Muscle of arm (tissue), 14 donors: ENCODE results near the gene MTRFR. TPM values are rescaled to one million over a fixed set of nuclear protein-coding genes. Genes with fewer than 3 reads are reported as not detected.
A peak's percentile ranks its signal among the peaks of the same experiment; 100 is the strongest.
"Not testable (repeated sequence)": the region's sequence is repeated elsewhere in the genome, so short reads cannot be mapped to it uniquely, and the experiment has no call there.

Source experiments
- DNase-seq: peaks from one replicate; pipeline ENCODE4 v3.0.0-alpha.2; 2013
- long read RNA-seq, 11 donors: transcript quantifications; one replicate each; lab custom pipeline, GENCODE V29; 2026
- polyA plus RNA-seq, 12 donors: library from polyadenylated mRNA; unstranded; fragments of 120-200 nt; gene quantifications; one replicate each; pipeline ENCODE4 v1.2.1, GENCODE V29; 2013; ENCODE audit not compliant: insufficient read length in 12 of 12

MTRFR gene
- 10 to 100 TPM in 11 of 12 donors, not detected in 1; 13.4 to 41.5 (median 15.1) TPM for polyA plus RNA-seq
- long read RNA-seq, donor 1, transcript C12orf65-201 (3 exons, 2,073 nt), result major isoform, 15 of 24 reads
- long read RNA-seq, donor 1, partial matches to known transcripts, result 5 of 24 reads
- long read RNA-seq, donor 1, other reads (novel, unspliced or antisense), result 0 of 24 reads
- long read RNA-seq, donor 2, transcript C12orf65-201 (3 exons, 2,073 nt), result major isoform, 17 of 20 reads
- long read RNA-seq, donor 2, partial matches to known transcripts, result 0 of 20 reads
- long read RNA-seq, donor 2, other reads (novel, unspliced or antisense), result 0 of 20 reads
- long read RNA-seq, donor 3, transcript C12orf65-201 (3 exons, 2,073 nt), result major isoform, 9 of 10 reads
- long read RNA-seq, donor 3, partial matches to known transcripts, result 0 of 10 reads
- long read RNA-seq, donor 3, other reads (novel, unspliced or antisense), result 0 of 10 reads
- long read RNA-seq, donor 4, transcript C12orf65-201 (3 exons, 2,073 nt), result major isoform, 6 of 8 reads
- long read RNA-seq, donor 4, partial matches to known transcripts, result 0 of 8 reads
- long read RNA-seq, donor 4, other reads (novel, unspliced or antisense), result 0 of 8 reads
- long read RNA-seq, donor 5, transcript C12orf65-201 (3 exons, 2,073 nt), result major isoform, 11 of 14 reads
- long read RNA-seq, donor 5, partial matches to known transcripts, result 0 of 14 reads
- long read RNA-seq, donor 5, other reads (novel, unspliced or antisense), result 0 of 14 reads
- long read RNA-seq, donor 6, transcript C12orf65-201 (3 exons, 2,073 nt), result major isoform, 8 of 209 reads
- long read RNA-seq, donor 6, partial matches to known transcripts, result 172 of 209 reads
- long read RNA-seq, donor 6, other reads (novel, unspliced or antisense), result 24 of 209 reads
- long read RNA-seq, donor 7, transcript C12orf65-201 (3 exons, 2,073 nt), result major isoform, 8 of 8 reads
- long read RNA-seq, donor 7, partial matches to known transcripts, result 0 of 8 reads
- long read RNA-seq, donor 7, other reads (novel, unspliced or antisense), result 0 of 8 reads
- long read RNA-seq, donor 8, transcript C12orf65-201 (3 exons, 2,073 nt), result major isoform, 11 of 436 reads
- long read RNA-seq, donor 8, partial matches to known transcripts, result 98 of 436 reads
- long read RNA-seq, donor 8, other reads (novel, unspliced or antisense), result 327 of 436 reads
- long read RNA-seq, donor 9, transcript C12orf65-201 (3 exons, 2,073 nt), result major isoform, 12 of 297 reads
- long read RNA-seq, donor 9, partial matches to known transcripts, result 275 of 297 reads
- long read RNA-seq, donor 9, other reads (novel, unspliced or antisense), result 9 of 297 reads
- long read RNA-seq, donor 10, transcript C12orf65-201 (3 exons, 2,073 nt), result major isoform, 13 of 13 reads
- long read RNA-seq, donor 10, partial matches to known transcripts, result 0 of 13 reads
- long read RNA-seq, donor 10, other reads (novel, unspliced or antisense), result 0 of 13 reads
- long read RNA-seq, donor 11, transcript C12orf65-201 (3 exons, 2,073 nt), result major isoform, 10 of 13 reads
- long read RNA-seq, donor 11, partial matches to known transcripts, result 0 of 13 reads
- long read RNA-seq, donor 11, other reads (novel, unspliced or antisense), result 0 of 13 reads

DNA sequence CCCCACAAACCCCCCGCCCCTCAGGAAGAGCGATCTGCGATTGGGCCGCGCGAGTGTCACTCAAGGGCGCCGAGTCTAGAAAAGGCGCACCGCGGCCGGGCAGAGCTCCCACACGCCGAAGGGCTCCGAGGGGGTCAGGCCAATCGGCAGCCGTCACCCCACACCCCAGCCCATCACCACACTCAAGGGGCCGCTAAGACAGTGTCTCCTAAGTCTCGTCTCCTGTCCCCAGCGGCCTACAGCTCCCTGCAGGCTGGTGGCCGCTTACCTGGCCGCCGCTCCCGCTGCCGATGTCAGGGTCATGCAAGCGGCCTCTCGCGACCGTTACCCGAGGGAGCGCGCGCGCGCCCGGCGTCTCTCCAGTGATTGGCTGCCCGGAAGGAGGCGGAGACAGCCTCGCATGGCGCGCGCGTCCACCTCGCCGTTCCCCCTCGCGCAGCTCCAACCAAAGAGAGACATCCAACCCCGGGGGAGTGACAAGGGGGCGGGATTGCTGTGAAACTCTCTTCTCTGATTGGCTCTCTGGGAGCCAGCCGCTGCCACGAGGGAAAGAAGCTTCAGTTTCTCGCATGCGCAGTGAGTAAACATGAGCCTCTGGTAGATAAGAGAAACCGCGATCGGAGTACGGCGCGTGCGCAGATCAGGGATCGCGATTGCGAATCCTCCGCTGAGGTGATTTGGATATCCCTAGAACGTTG, at the start of gene MTRFR, which contains the start of gene MPHOSPH9:
TSS of gene MTRFR (plus strand) at position 630 of the 698 bp plus-strand sequence. CDS start 20,239 bp downstream, outside the sequence.
TSS of gene MPHOSPH9 (minus strand) at position 335 of the 698 bp plus-strand sequence. CDS start 2,777 bp downstream, outside the sequence.
- peak; percentile 99 for DNase-seq

- no peak for DNase-seq
These were observed 45.6 kb upstream of the MTRFR start for GRCh38 chr12:123187637-123188036.

DNA sequence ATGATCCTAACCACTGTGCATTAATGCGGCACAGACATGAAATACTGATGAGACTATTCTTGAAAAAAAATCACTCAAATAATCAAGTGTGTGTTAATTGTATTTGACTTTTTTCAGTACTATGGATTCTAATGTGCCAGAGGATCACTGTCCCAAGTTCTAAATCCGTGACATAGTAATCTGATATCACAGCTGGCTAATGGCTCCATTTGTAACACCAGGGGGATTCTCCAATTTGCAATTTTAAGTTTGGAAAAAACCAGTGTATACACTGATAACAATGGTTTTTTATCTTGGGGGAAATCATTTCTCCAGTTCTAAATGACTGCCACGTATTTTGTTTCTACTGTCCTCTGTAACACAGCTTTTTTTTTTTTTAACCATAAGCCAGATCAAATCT, 33.3 kb upstream of the MTRFR start:
- DNase-seq, result no peak

DNA sequence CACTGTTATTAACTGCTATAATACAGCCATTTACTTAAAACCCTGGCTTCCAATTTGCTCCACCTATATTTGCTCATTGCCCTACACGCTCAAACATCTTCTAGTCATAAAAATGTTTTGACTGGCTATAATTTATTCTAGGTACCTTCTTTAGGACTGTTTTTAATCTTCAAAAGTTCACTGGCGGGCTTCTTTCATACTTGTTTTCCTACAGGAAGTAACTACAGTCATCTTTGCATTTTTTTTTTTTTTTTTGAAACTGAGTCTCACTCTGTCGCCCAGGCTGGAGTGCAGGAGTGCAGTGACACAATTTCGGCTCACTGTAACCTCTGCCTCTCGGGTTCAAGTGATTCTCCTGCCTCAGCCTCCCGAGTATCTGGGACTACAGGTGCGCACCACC, 32.8 kb upstream of the MTRFR start:
- DNase-seq, result no peak

DNA sequence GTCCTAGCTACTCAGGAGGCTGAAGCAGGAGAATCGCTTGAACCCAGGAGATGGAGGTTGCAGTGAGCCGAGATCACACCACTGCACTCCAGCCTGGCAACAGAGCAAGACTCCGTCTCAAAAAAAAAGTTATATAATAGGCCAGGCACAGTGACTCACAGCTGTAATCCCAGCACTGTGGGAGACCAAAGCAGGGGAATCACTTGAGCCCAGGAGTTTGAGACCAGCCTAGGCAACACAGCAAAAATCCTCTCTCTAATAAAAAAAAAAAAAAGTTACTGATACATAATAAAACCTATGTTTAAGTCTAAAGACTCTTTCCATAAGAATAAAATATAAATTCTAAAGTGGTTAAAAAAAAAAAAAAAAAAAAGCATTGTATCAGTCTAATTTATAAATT, 26.4 kb upstream of the MTRFR start:
- DNase-seq, result not testable (repeated sequence)

DNA sequence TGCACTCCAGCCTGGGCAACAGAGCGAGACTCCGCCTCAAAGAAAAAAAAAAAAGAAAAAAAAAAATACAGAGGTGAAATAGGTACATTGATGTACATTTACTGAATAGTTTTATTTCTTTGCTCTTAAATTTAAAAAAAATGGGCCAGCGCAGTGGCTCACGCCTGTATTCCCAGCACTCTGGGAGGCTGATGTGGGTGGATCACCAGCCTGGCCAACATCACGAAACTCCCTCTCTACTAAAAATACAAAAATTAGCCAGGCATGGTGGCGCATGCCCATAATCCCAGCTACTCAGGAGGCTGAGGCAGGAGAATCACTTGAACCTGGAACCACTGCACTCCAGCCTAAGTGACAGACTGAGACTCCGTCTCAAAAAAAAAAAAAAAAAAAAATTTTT, 25.4 kb upstream of the MTRFR start:
- DNase-seq, result not testable (repeated sequence)

DNA sequence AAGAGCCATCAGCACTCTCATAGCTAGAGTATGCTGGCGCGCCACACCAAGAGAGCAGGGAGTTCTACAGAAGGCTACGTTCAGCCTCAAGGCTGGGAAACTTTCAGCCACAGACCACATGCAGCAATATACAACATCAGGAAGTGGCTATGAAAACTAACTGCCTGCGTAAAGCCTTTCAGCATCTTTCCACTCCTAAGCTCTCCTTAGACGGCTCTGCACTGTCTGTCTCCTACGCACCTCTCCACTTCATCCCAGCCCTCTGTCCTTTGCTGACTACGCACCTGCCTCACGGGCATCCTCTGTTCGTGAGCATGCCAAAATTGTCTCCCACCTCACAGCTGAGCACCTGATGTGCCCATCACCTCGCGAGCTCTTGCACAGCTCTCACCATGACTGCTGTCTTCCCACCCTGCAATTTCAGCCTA, 10.0 kb upstream of the MTRFR start:
- no peak for DNase-seq

GRCh38 chr12:123225443-123225842, 7.8 kb upstream of the MTRFR start:
- no peak for DNase-seq

GRCh38 chr12:123227581-123228258, 5.5 kb upstream of the MTRFR start:
- DNase-seq, result no peak

GRCh38 chr12:123229051-123229450, 4.2 kb upstream of the MTRFR start:
- DNase-seq, result no peak

- no peak for DNase-seq
These were observed 1.3 kb upstream of the MTRFR start for GRCh38 chr12:123231931-123232330.

GRCh38 chr12:123232472-123232806, 797 bp upstream of the MTRFR start:
- DNase-seq, result no peak

DNA sequence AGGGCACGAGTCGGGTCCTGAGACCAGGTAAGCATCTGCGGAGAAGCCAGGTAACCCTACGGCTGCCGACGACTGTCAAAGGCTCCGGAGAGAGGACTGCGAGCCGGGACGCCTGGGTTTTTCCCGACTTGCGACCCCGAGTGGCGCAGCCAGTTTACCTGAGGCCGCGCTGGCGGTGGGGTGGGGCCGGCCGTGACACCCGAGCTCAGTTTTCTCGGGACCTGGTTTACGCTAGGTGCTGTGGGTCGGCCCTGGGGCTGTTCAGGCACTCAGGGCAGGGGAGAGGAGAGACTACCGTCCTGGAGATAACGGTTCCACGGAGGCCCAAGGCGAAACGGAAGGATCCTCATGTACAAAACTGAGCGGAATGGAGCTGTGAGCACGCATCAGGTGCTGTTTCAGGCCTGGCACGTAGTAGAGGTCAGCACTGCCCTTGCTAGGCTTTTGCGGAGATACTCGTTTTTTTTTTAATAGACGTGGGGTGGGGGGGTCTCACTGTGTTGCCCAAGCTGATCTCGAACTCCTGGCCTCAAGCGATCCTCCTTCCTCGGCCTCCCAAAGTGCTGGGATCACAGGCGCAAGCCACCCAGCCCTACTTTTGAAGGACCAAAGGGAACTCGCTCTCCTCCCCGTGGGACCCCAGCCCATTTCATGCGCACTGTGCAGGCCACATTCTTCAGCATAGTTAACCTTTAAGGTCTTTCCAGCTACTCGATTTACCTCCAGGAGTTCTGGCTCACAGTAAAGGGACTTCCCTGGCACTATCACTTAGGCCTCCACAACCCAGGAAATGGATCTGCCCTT, 471 bp downstream of the MTRFR start:
- DNase-seq, result no peak

DNA sequence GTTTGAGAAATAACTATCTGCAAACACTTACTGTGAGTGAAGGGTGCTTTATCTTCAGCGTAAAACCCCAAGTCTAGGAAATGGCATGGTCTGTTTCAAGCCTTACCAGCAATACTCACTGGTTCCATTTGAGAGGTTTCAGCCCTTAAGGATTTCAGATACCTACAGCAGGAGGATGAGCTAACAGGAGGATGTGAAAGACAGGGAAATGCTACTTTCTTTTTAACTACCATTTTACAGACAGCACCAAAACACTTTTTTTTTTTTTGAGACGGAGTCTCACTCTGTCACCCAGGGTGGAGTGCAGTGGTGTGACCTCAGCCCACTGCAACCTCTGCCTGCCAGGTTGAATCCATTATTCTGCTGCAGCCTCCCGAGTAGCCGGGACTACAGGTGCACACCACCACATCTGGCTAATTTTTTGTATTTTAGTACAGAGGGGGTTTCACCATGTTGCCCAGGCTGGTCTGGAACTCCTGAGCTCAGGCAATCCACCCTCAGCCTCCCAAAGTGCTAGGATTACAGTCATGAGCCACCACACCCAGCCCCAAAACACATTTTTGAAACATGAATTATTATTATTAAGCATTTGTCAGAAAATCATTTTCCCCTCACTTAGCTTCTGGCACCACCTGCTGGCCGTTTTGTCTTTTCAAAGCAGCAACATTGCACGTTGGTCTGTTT, 4.6 kb downstream of the MTRFR start:
- DNase-seq, result peak; percentile 64

DNA sequence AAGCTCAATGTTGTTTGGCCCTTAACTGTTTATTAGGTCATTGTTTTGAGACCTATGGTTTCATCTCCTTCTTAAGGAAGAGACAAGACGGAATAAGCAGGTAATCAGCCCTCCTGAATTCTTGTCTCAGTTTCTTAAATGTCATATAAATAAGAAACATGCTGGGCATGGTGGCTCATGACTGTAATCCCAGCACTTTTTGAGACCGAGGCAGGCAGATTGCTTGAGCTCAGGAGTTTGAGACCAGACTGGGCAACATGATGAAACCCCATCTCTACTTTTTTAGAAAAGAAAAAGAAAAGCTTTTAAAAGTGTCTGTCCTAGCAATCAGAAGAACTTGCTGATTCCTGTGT, 5.1 kb downstream of the MTRFR start:
- DNase-seq, result no peak

DNA sequence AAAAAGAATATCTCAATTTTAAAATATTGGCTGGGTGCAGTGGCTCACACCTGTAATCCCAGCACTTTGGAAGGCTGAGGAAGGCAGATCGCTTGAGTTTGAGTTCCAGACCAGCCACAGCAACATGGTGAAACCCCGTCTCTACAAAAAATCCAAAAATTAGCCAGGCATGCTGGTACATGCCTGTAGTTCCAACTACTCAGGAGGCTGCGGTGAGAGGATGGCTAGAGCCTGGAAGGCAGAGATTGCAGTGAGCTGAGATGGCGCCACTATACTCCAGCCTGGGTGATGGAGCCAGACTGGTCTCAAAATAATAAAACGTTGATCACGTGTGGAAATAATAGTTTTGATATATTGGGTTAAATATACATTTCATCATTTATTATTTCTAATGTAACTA, 5.7 kb downstream of the MTRFR start:
- DNase-seq, result no peak

DNA sequence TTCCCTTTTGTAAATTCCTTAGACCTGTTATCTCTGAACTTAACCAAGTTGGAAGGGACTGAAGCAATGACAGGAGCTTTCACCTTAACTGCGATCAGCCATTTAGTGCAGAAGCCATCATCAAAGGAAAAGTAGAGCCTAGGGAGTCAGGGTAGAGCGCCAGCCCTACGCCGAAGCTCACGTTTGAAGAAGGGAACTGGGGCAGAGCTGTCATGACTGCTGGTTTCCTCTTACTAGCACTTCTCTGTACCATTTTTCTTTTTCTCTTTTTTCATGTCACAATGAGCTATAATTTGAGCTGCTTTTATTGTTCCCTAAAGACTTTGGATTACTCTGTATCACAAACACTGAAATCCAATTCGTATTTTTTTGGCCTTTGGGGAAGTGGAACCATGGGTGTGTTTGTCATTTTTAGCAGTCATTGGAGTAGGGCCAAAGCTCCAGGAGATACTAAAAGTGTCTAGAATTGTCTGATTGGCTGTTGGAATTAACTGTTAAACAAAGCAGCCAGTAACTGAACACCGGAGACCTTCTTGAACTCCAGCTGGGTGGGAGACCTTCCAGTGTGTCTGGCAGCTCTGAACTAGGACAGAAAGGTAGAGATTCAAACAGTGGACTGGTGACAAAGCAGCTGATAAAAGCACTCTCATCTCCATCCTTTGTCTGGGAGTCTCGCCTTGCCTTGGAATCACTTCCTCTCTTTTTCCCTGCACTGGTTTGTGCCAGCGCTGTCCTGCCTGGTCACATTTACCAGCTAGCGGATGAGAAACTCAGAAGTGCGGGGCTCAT, 9.1 kb downstream of the MTRFR start:
- DNase-seq, result peak; percentile 35
